Heart left ventricle (tissue), 16 donors: ENCODE results near the gene CHP1. TPM values are rescaled to one million over a fixed set of nuclear protein-coding genes. Genes with fewer than 3 reads are reported as not detected.

Source experiments
- ATAC-seq, 4 donors: fragments of 200-7000 bp; cut with Tn5 transposase; one replicate each; pipeline ENCODE4 v1.9.1; 2020 to 2022; ENCODE audit warnings: moderate library complexity in 4 of 4, mild to moderate bottlenecking in 3 of 4, moderate number of reproducible peaks in 1 of 4
- DNase-seq, 5 donors: peaks; one replicate each; pipeline ENCODE4 v3.0.0-alpha.2; 2020
- H3K27ac ChIP-seq, 12 donors: fragments of 200-600 bp; sonication (generic) in 4 of 12; one replicate each; pipeline versions ENCODE4 v1.5.0 to v1.8.0; 2016 to 2022; ENCODE audit warnings: mild to moderate bottlenecking in 2 of 12
- H3K27me3 ChIP-seq, 9 donors: fragments of 200-600 bp; sonication (generic) in 2 of 9; one replicate each; pipeline versions ENCODE4 v1.5.1 to v1.8.0; 2016 to 2022; ENCODE audit warnings: mild to moderate bottlenecking in 3 of 9
- H3K36me3 ChIP-seq, 9 donors: fragments of 200-600 bp; sonication (generic) in 2 of 9; one replicate each; pipeline versions ENCODE4 v1.5.0 to v1.8.0; 2018 to 2022; ENCODE audit warnings: mild to moderate bottlenecking in 2 of 9
- H3K4me1 ChIP-seq, 12 donors: fragments of 200-600 bp; sonication (generic) in 4 of 12; one replicate each; pipeline versions ENCODE4 v1.5.0 to v1.8.0; 2016 to 2022; ENCODE audit warnings: mild to moderate bottlenecking in 3 of 12
- H3K4me3 ChIP-seq, 12 donors: fragments of 200-600 bp; sonication (generic) in 4 of 12; one replicate each; pipeline versions ENCODE4 v1.5.0 to v1.8.0; 2017 to 2022; ENCODE audit warnings: mild to moderate bottlenecking in 9 of 12, moderate library complexity in 4 of 12
- H3K9me3 ChIP-seq, 12 donors: fragments of 200-600 bp; sonication (generic) in 4 of 12; one replicate each; pipeline versions ENCODE4 v1.5.0 to v1.8.0; 2016 to 2022; ENCODE audit warnings: mild to moderate bottlenecking in 1 of 12
- POLR2A ChIP-seq, 2 donors: fragments of 450-650 bp; IDR thresholded peaks; one replicate each; pipeline ENCODE4 v1.6.1; 2017; ENCODE audit warnings: antibody characterized with exemption in 2 of 2, mild to moderate bottlenecking in 2 of 2, moderate library complexity in 2 of 2
- WGBS, 4 donors: extraction: QIAGEN DNeasy Blood & Tissue Kit in 2 of 4; methylation state at CpG; one replicate each; pipeline versions ENCODE4 v1.1.5 to v1.1.7; 2013 to 2018; 5-methylcytosine and 5-hydroxymethylcytosine counted together
- intact Hi-C, 10 donors: fragments of 100-400 bp; cut with DNase I; formaldehyde crosslinking; loops; one replicate each; pipeline versions ENCODE4 v1.11.1 to v1.14.2; 2022
- polyA plus RNA-seq, 2 donors: library from polyadenylated mRNA; stranded (reverse); fragments of 200-250 nt; gene quantifications; one replicate each; pipeline ENCODE4 v1.2.3, GENCODE V29; 2013
- total RNA-seq, 9 donors: library from RNA; depleted of rRNA in 2 of 9; stranded (reverse); fragments of >200 nt in 2 of 9; fragmentation: NEBNext Ultra II Directional in 3 of 9; extraction: Animal tissue kit (Norgen Biotek cat#: 25700) in 3 of 9; gene quantifications; one replicate each; pipeline versions ENCODE4 v1.1.0 to v1.2.4, GENCODE V29; 2016 to 2023
- TF ChIP-seq, protein P1 (sequence below), 12 donors: fragments of 200-600 bp; sonication (generic) in 4 of 12; IDR thresholded peaks; one replicate each; pipeline versions ENCODE4 v1.5.0 to v1.8.0; 2018 to 2022; ENCODE audit warnings: antibody characterized with exemption in 12 of 12, mild to moderate bottlenecking in 5 of 12
- donor health status: ischemic (EF 13 %, LVEDD 7.1; RV severe dilation, severe dysfunction).
- donor health status: healthy with polysubstance abuse.
- donor health status: DM: no; HTN: yes; CAD: no.
- donor health status: DM: no; HTN: no; CAD: no.
- donor health status: ischemic (EF 25% LVEDD 6.9; RV normal size, moderate dysfunction).
- donor health status: ischemic (EF 25% LVEDD 5.7; RV mildly dilated, moderate dysfunction).
- donor health status: healthy.
- donor health status: DM: yes; HTN: yes; CAD: no.
- donor health status: ischemic (EF 35%, LVEDD 5.7; RV mildly dilated, moderate dysfunction).
- donor health status: nonischemic (EF 11% LVEDD 7.7; RV severe dilation, severe dysfunction).
- donor health status: DM: yes; HTN: yes; CAD: no.
- donor health status: PGD.
- donor health status: ischemic (EF 29% LVEDD 5.4; RV normal size, mild dysfunction).
- donor health status: nonischemic (EF 23%, LVEDD 6.1; RV moderate dilation, normal function).

Gene CHP1
- total and polyA plus RNA-seq, 11 donors = 35.5 to 232 (median 119) TPM

DNA sequence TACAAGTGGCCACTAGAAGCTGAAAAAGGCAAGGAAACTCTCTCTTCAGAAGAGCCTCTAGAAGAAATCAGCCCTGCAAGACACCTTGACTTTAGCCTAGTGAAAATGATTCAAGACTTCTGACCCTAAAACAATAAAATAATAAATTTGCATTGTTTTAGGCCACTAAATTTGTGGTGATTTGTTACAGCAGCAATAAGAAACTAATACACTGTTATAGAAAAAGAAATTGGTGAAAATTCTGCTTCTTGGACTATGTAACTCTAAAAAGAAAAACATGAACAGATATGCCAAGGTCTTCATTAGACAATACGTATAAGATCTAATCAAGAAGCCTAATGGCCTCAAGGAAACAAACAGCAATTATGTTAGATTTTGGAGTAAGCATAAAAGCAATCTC, 36.6 kb upstream of the CHP1 start:
- Histone ChIP-seq H3K27ac (no peak overlapping the region), H3K4me1 (no peaks in the 10 kb centered on the region), H3K4me3 (no peak overlapping the region), H3K9me3 (peaks cover 0 to 5% (median 0%) of the 10 kb centered on the region in 12 donors), H3K36me3 (no peaks in the 10 kb centered on the region), H3K27me3 (no peaks in the 10 kb centered on the region)
- DNase-seq = no peak
- intact Hi-C loops = no loop called here
- no peak for TF ChIP-seq POLR2A (IDR thresholded peaks at IDR 0.05)
- TF ChIP-seq, protein P1, sequence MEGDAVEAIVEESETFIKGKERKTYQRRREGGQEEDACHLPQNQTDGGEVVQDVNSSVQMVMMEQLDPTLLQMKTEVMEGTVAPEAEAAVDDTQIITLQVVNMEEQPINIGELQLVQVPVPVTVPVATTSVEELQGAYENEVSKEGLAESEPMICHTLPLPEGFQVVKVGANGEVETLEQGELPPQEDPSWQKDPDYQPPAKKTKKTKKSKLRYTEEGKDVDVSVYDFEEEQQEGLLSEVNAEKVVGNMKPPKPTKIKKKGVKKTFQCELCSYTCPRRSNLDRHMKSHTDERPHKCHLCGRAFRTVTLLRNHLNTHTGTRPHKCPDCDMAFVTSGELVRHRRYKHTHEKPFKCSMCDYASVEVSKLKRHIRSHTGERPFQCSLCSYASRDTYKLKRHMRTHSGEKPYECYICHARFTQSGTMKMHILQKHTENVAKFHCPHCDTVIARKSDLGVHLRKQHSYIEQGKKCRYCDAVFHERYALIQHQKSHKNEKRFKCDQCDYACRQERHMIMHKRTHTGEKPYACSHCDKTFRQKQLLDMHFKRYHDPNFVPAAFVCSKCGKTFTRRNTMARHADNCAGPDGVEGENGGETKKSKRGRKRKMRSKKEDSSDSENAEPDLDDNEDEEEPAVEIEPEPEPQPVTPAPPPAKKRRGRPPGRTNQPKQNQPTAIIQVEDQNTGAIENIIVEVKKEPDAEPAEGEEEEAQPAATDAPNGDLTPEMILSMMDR (IDR thresholded peaks at IDR 0.05) = no peak
- no peak for ATAC-seq
- WGBS, 4 donors = 87 to 91% (median 89%) methylated on average over 1 of the region's 1 CpG

DNA sequence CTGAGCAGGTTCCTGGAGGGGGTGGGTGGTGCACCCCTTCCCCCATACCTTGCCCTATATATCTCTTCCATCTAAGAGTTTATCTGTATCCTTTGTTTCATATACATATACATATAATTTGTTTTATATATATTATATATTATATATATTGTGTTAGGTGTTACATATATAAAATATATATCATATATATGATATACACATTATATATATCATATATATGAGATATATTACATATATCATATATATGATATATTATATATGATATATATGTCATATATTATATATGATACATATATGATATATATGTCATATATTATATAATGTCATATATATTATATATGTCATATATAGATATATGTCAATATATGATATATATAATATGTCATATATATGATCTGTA, 31.6 kb upstream of the CHP1 start:
- intact Hi-C loops = no loop called here
- no peaks in the 10 kb centered on the region for H3K4me1 ChIP-seq
- no peak overlapping the region for H3K27ac ChIP-seq
- H3K9me3 ChIP-seq = peaks cover 0 to 2% (median 0%) of the 10 kb centered on the region in 12 donors
- H3K27me3 ChIP-seq = no peaks in the 10 kb centered on the region
- H3K4me3 ChIP-seq = no peak overlapping the region
- ATAC-seq = no peak
- TF ChIP-seq, protein P1 (IDR thresholded peaks at IDR 0.05) = no peak
- no peak for TF ChIP-seq POLR2A (IDR thresholded peaks at IDR 0.05)
- H3K36me3 ChIP-seq = no peaks in the 10 kb centered on the region
- no peak for DNase-seq

DNA sequence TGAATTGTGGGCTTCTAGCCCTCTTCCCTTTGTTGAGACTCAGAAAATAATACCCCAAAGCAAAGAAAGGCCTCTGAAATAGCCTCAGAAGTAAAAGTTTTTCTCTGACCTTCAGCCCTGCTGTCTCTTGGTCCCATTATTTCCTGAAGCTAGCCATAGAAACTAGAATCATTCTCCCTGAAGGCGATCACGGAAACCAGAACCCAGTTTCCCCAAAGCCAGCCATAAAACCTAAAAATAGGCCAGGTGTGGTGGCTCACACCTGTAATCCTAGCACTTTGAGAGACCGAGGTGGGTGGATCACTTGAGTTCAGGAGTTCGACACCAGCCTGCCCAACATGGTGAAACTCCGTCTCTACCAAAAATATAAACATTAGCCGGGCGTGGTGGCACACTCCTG, 27.7 kb upstream of the CHP1 start:
- H3K4me3 ChIP-seq = no peak overlapping the region
- no peak for ATAC-seq
- no peaks in the 10 kb centered on the region for H3K9me3 ChIP-seq
- intact Hi-C loops = no loop called here
- no peaks in the 10 kb centered on the region for H3K36me3 ChIP-seq
- no peaks in the 10 kb centered on the region for H3K4me1 ChIP-seq
- no peak overlapping the region for H3K27ac ChIP-seq
- no peak for DNase-seq
- WGBS, 4 donors = 90 to 92% (median 92%) methylated on average over 7 of the region's 7 CpGs
- no peak for TF ChIP-seq POLR2A (IDR thresholded peaks at IDR 0.05)
- TF ChIP-seq, protein P1 (IDR thresholded peaks at IDR 0.05) = no peak
- H3K27me3 ChIP-seq = peaks cover 0 to 9% (median 0%) of the 10 kb centered on the region in 9 donors

DNA sequence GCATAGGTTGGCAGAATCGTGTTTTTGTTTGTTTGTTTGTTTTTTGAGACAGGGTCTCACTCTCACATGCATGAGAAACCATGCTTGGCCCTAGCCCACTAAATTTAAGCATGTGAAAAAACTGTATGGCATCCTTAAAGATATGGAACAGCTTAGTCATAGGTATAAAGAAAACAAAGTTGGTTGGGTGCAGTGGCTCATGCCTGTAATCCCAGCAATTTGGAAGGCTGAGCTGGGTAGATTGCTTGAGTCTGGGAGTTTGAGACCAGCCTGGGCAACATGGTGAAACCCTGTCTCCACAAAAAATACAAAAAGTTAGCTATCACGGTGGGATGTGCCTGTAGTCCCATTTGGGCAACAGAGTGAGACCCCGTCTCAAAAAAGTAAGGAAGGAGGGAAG, 25.8 kb upstream of the CHP1 start:
- intact Hi-C loops = no loop called here
- Histone ChIP-seq H3K36me3 (no peaks in the 10 kb centered on the region), H3K4me1 (no peaks in the 10 kb centered on the region), H3K27me3 (peaks cover 0 to 11% (median 0%) of the 10 kb centered on the region in 9 donors), H3K9me3 (no peaks in the 10 kb centered on the region), H3K4me3 (no peak overlapping the region), H3K27ac (no peak overlapping the region)
- DNase-seq = no peak
- ATAC-seq = no peak
- 72 to 83% (median 77%) methylated on average over 3 of the region's 3 CpGs for WGBS, 4 donors
- TF ChIP-seq, protein P1 (IDR thresholded peaks at IDR 0.05) = no peak
- no peak for TF ChIP-seq POLR2A (IDR thresholded peaks at IDR 0.05)
